ENCODE measurements around the gene RANBP1. TPM values are rescaled to one million over a fixed set of nuclear protein-coding genes. Genes with fewer than 3 reads are reported as not detected.

RANBP1 gene
- polyA plus RNA-seq, 12 donors, result 93.8 to 227 (median 107) TPM; not detected in 1

DNA sequence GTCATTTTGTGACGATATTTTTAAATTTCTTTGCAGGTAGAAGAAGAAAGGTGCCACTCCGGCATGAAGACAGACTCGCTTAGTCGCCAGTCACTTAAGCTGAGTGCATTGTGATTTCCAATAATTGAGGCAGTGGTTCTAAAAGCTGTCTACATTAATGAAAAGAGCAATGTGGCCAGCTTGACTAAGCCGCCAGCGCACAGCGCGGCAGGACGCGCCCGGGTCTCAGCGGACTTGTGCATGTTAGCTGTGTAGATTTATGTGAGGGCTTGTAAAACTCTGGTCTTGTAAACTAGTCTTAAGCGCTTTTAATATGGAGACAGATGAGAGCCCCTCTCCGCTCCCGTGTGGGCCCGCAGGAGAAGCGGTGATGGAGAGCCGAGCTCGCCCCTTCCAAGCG, 30.3 kb upstream of the RANBP1 start:
- DNase-seq, result no peak

- DNase-seq, result no peak
These were observed 29.8 kb upstream of the RANBP1 start for GRCh38 chr22:20086101-20086599.

GRCh38 chr22:20086763-20087162, 29.1 kb upstream of the RANBP1 start:
- DNase-seq, result no peak

GRCh38 chr22:20087319-20088262, 28.3 kb upstream of the RANBP1 start:
- DNase-seq, result no peak

GRCh38 chr22:20088263-20088648, 27.6 kb upstream of the RANBP1 start:
- DNase-seq, result no peak

DNA sequence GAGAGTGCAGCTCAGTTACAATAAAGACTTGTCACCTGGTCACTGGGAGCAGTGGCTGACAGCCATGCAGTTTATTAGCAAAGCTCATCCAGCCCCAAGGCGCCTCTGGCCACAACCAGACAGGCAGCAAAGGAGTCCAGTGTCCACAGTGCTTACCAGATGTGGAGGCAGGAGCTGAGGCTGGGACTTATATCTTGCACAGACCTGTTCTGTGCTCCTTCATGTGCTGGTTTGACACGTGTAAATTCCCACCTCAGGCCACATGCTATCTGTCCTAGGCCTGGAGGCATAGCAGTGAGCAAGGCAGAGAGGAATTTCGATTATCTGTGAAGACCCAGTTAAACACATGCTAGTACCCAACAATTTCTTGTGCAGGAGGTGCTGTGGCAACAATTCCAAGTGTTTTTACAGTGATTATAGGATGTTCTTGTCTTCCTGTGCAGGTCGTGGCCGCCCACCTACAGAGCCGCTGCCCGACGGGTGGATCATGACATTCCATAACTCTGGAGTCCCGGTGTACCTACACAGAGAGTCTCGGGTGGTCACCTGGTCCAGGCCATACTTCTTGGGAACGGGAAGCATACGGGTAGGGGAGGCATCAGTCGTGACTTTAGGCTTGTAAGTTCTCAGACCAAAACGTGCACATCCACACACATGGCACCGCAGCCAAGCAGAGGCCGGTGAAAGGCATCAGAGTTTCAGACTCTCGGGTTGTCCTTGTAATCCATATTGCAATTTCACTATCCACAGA, 26.5 kb upstream of the RANBP1 start:
- no peak for DNase-seq

DNA sequence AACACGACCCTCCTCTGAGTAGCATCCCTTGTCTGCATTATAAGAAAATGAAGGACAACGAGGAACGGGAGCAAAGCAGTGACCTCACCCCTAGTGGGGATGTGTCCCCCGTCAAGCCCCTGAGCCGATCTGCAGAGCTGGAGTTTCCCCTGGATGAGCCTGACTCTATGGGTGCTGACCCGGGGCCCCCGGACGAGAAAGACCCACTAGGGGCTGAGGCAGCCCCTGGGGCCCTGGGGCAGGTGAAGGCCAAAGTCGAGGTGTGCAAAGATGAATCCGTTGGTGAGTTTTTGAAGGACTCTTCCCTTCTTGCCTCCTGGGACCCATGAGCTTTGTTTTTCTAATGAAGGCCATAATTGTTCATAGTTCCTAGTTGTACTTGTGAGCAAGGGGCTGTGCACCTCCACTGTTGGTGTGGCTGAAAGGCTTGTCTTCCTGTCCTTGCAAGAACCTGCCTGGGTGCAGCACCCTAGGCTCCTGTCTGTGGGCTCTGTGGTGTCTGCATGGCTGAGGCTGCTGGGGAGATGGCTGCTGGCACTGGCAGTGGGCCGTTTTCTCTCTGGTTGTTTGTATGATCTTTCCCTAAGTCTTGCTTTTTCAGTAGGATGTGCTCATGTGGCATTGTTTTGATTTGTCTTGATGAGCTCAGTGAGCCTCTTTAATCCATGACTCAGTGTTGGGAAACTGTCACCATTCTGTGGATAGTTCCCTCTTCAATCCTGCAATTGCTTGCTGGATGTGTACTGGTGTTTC, 25.8 kb upstream of the RANBP1 start:
- no peak for DNase-seq

DNA sequence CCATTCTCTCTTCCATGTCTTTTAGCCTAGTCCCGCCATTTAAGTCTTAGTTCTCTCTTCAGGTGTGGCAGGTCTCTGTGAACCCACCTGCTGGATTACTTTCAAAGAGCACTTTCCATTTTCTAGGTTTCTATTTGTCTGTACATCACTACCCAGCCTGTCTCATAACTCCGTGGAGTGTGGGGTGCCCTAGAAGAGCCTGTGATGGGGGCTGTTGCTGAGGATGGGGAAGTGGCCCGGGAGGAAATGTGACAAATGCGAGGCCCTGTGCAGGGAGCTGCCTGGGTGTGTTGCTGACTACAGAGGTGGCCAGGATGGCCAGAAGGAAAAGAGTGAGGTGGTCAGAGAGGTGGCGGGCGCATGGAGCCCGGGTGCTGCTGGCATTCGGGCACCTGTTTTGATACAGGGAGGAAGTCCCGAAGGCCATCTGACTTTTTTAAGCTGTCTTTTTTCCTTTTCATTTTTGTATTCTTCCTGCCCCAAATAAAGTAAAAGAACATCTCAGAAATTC, 25.1 kb upstream of the RANBP1 start:
- no peak for DNase-seq

GRCh38 chr22:20091690-20092476, 24.0 kb upstream of the RANBP1 start:
- no peak for DNase-seq

GRCh38 chr22:20092477-20092854, 23.4 kb upstream of the RANBP1 start:
- no peak for DNase-seq

GRCh38 chr22:20093418-20094196, 22.3 kb upstream of the RANBP1 start:
- DNase-seq, result no peak

DNA sequence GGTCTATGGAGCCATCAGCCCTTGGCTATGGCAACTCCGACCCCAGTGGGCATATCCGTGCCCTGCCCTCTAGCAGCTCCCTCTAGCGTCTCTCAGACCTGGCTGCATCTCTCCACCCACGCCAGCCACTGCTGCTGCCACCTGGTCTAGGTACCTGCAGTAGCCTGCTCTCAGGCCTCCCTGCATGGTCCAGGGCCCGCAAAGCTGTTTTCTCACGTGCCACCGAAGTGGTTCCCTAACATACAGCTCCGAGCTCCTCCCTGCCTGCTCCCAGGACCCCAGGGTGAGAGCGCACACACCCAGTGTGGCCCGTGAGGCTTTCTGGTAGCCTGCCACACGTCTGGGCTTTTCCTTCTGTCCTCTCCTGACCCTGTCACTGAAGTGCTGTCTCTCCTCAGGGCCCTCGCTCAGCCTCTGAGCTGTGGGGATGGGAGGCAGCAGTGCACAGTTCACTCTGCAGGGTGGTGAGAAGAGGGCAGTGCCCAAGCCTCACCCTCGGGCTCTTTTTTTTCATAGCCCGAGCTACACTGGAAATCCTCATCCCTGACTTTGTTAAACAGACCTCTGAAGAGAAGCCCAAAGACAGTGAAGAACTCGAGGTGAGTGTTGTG, 21.6 kb upstream of the RANBP1 start:
- no peak for DNase-seq

GRCh38 chr22:20095521-20095920, 20.4 kb upstream of the RANBP1 start:
- DNase-seq, result no peak

GRCh38 chr22:20096574-20097420, 19.1 kb upstream of the RANBP1 start:
- no peak for DNase-seq

GRCh38 chr22:20099099-20099711, 16.7 kb upstream of the RANBP1 start:
- DNase-seq, result no peak

DNA sequence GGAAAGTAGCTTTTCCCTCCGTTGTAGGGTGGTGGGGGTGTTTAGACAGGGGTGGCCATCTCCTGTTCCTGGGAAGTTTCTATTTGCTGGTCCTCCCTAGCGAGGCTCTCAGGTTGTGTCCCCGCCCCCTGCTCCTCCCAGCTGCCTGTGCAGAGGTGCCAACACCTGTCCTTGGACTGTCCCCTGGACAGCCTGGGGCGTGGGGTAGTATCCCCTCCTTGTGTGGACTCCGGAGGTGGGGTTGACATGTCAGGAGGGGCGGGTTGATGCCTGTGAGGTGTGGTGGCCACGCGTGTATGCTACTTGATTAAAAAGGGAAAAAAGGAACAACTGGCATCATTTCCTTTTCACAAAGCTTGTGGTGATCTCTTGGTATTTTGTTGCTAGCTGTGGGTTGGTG, 14.3 kb upstream of the RANBP1 start:
- no peak for DNase-seq

GRCh38 chr22:20102203-20102780, 13.6 kb upstream of the RANBP1 start:
- no peak for DNase-seq

Measured in muscle of arm (tissue), 12 donors.